Prostate gland (tissue), 2 donors: ENCODE results near the gene CSAG3.

ENCODE experiments used
- CTCF ChIP-seq, 4 experiments: fragments of 200-600 bp in 2 of 4; fragments of 450-650 bp in 2 of 4; sonication (generic) in 2 of 4; IDR thresholded peaks; 1 replicate in 3 of 4; 2 replicates in 1 of 4; pipeline ENCODE4 v1.5.1; 2016 to 2019; ENCODE audit warnings: antibody characterized with exemption in 4 of 4, mild to moderate bottlenecking in 2 of 4, moderate library complexity in 2 of 4
- POLR2A ChIP-seq: fragments of 450-650 bp; IDR thresholded peaks from one replicate; pipeline ENCODE4 v1.6.1; 2016; ENCODE audit warnings: antibody characterized with exemption, mild to moderate bottlenecking
- POLR2AphosphoS5 ChIP-seq: sonication (generic); formaldehyde crosslinking; IDR thresholded peaks from one replicate; pipeline ENCODE4 v1.6.1; 2017; ENCODE audit warnings: antibody characterized with exemption

GRCh38 chrX:152733261-152733975 lies 25.6 kb upstream of the CSAG3 start, which contains the start of the genes CSAG1 and MAGEA12:
- TF ChIP-seq CTCF (IDR thresholded peaks at IDR 0.05), result no peak
- TF ChIP-seq POLR2AphosphoS5, result no peak
- TF ChIP-seq POLR2A, result no peak
